GM18508 (cell line): ENCODE data around the gene FAM107B.
A peak's percentile ranks its signal among the peaks of the same experiment; 100 is the strongest.

ENCODE experiments used
- ATAC-seq: cut with Tn5 transposase; IDR thresholded peaks from one replicate; pipeline ENCODE4 v1.9.1; 2021; ENCODE audit warnings: moderate number of reproducible peaks; ENCODE audit not compliant: insufficient read depth, unreplicated experiment

Gene FAM107B

DNA sequence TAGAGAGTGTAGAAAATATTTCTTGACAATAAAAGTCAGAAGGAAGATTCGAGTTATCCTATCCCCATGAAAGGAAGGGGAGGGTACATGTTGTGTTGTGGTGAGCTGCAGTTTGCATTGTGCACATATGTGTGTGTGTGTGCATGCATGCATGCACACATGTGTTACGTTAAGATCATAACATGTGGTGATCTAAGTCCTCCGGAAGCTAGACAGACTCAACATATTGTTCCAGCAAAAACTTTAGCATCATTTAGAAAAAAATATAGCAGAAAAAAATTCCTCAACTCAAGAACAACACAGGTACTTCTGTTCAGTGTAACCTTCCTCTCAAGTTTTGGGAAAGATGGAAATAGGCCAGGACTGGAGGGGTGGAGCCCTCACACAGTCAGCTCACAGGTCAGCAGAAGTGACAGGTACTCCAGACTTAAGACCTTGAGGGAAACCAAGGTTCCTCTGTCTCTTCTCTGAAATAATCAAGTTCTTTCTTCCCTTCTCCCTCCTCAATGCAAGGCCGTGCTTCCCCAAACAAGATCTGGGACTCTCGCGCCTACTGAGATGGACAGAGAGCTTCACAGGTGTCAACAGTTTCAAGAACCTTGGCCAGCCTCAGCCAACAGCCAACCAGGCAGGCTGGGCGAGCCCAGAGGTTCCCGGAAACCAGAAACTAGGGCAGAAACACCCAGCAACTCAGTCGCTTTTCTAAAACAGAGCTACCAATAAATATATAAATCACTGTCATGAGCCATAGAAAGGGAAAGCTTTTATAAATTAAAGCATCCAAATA is 205.2 kb downstream of the FAM107B start:
- no peak for ATAC-seq

GRCh38 chr10:14567421-14567820 is 207.3 kb downstream of the FAM107B start:
- ATAC-seq: no peak

DNA sequence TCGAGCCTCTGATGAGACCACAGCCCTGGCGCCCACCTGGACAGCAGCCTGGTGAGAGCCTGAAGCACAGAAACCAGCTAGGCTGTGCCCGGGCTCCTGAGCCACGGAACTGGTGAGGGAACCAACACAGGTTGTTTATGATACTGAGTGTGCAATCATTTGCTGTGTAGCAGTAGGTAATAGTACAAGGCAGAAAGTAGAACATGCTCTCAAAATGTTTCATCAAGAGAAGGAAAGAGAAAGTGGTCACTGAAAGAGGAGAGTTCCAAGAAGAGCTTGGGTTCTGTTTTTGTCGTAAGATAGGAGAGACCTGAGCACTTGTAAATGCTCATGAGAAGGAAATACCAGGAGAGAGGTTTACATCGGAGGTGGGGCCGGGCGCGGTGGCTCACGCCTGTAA is 208.2 kb downstream of the FAM107B start:
- ATAC-seq: no peak

- ATAC-seq: no peak
Observed at GRCh38 chr10:14565199-14565598, 209.5 kb downstream of the FAM107B start.

GRCh38 chr10:14564268-14564744 is 210.4 kb downstream of the FAM107B start:
- ATAC-seq: peak; percentile 46

DNA sequence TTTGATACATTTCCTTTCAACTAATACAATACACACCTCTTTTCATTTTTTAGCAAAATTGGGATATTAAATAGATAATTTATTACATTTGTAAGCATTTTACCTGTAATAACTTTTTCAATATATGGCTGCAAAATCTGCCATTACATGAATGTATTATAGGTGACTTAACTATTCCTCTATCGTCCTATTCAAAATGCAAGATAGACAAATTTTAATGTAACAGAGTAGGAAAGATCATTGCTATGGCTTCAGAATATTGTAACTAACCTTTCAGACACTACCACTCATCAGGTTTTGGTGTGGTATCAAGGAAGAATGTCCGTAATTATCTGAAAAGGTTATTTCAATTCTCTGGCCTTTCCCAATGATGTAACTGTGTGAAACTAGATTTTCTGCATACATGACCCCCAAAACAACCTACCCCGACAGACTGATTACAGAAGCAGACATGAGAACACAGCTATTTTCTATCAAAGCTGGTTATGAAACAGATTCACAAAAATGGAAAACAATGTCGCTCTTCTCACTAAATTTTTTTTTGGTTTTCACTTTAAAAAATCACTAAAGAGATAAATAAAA is 211.2 kb downstream of the FAM107B start:
- no peak for ATAC-seq

DNA sequence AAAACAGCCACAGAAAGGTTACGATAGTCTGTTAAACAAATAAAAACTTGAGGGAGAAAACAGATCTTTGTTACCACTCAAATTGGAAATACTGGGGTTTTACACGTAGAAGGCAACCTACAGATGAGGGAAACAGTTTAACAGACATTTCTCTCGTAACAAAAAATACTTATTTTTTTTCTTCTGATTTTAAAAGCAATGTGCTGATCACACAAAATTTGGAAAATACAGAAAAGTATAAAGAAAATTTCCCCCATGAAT is 211.7 kb downstream of the FAM107B start:
- ATAC-seq: no peak

GRCh38 chr10:14562218-14563075 is 212.2 kb downstream of the FAM107B start:
- ATAC-seq: no peak

DNA sequence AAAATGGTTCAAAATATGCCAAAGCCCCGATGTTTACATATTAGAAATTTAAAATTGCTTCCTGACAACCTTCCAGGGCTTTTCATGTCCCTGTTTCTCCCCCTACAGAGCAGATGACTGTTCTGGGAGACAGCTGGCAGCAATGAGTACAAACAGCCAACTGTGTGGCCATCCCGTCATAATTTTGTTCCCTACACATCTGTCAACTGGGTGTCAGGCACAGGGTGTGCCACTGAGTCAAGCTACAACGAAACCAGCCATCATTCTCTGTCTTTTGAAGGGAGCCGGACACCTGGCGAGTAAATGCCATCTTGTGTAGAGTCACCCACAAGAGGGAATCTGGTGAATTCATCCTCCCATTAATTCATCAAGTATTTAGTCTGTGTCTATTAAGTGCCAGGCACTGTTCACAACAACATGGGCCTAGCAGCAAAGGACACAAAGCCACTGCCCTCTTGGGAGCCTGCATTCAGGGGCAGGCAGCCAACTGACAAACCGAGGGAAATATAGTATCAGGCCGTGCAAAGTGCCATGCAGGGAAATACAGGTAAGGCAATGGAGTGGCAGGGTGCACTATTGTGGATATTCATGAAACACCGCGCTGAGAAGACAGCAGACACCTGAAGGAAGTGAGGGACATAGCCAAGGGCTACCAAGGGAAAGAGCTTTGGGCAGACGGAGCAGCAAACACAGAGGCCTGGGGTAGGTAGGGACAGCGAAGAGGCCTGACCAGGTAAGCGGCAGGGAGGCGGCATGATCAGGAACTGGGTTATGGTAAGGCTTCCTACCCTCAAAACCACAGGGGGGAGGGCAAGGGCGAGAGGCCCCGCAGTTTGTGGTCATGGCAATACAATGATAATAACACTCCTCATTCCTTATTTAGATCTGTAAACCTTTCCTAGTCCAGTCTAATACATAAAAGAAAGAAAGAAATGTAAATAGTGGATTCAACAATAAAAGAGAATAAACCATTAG is 213.6 kb downstream of the FAM107B start:
- ATAC-seq: no peak

- ATAC-seq: no peak
Observed at GRCh38 chr10:14560274-14560673, 214.4 kb downstream of the FAM107B start.

GRCh38 chr10:14558025-14558424 is 216.7 kb downstream of the FAM107B start:
- no peak for ATAC-seq

GRCh38 chr10:14557567-14557966 is 217.1 kb downstream of the FAM107B start:
- no peak for ATAC-seq

GRCh38 chr10:14556285-14556956 is 218.3 kb downstream of the FAM107B start:
- ATAC-seq: no peak

DNA sequence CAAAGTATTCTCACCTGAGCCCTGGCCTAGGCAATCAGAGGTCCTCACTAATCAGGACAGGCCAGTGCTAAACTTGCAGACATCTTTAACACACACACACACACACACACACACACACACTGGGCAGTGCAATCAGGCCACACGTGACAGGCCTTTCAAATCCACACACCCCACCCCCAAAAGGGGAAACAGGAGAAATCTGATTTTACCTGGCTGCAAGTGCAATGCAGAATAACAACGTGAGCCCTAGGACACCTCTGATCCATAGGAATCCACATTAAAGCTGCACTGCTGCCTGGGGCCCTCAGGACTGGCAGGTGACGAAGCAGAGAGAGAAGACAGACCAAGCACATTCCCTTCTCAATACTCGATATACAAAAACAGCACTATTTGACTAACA is 218.9 kb downstream of the FAM107B start:
- ATAC-seq: no peak

DNA sequence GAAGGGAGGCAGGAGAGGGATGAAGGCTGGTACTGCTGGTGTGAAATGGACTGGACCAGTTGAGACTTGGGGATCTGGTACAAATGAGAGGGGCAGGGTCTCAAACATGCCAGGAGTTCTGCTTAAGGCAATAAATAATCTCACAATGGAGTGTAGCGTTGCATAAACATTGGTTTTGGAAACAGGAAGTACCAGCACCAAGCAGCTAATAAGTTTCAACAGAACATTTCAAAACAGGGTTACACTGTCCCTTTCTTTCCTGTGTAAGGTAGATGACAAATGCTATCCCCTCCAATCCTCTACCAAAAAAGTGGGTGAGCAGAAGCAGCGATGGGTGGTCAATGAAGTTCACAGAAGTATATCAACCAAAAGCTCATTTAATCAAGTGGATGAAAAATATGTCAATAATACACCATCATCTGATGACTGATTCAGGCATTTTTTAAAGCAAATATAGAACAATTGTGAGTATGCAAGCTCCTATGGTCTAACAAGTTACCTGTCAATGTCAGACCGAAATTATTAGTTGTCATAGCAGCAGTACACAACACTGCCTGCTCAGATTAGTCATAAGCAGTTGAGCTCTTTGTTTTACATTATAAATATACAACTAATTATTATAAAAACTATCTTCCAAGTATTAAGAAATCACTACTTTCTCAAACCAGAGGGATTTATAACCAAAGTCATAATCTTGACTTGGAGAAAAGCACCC is 220.0 kb downstream of the FAM107B start:
- ATAC-seq: no peak

- no peak for ATAC-seq
Observed at GRCh38 chr10:14554091-14554490, 220.6 kb downstream of the FAM107B start.

GRCh38 chr10:14553448-14553847 is 221.2 kb downstream of the FAM107B start:
- ATAC-seq: no peak

DNA sequence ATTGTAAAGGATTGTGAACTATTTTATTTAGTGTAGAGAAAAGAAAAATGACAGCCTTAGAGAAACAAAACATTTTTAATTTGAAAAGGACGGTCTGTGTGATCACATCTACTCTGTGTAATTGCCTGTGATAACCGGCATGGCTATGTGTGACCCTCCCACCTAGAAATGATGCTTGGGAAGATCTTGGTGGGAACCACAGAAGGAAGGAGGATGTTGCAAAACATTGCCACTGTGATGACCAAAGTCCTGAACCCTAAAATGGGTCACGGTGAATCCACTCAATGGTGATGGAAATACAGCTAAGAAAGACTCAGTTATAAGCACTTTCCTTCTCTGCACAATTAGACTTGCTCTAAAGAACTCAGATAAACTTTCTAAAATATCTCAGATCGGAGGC is 222.7 kb downstream of the FAM107B start:
- no peak for ATAC-seq

DNA sequence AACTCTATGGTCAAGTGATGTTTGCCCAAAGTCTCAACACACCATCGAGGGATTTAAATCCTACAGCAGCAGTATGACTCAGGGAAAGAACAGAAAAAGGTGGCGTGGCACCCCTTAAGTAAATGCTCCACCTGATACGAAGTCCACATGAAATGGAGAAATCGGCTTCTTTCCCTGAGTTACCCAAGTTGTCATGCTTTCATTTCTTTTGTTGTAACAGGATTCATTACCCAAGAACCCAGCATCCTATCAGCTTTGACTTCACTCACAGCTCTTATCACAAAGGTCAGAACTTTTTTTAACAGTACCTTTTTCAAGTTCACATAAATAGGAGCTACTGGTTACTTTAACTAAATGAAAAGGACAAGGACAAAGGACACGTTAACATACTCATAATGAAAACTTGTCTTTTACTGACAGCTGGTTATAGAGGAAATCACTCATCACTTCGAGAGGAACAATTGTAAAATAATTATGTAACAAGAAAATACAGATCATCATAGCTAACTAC is 224.2 kb downstream of the FAM107B start:
- ATAC-seq: no peak
